Left ventricle myocardium inferior (tissue), 1 donor: ENCODE data around the gene CHD6. TPM values are rescaled to one million over a fixed set of nuclear protein-coding genes. Genes with fewer than 3 reads are reported as not detected.

Experiments
- DNase-seq: peaks from one replicate; pipeline ENCODE4 v3.0.0-alpha.2; 2020
- H3K27ac ChIP-seq: fragments of 200-600 bp; replicated peaks from 2 replicates; pipeline ENCODE4 v1.8.0; 2021
- H3K27me3 ChIP-seq: fragments of 200-600 bp; 2 replicates; pipeline ENCODE4 v1.8.0; 2021; ENCODE audit warnings: low read depth
- H3K36me3 ChIP-seq: fragments of 200-600 bp; 2 replicates; pipeline ENCODE4 v1.8.0; 2021
- H3K4me1 ChIP-seq: fragments of 200-600 bp; 2 replicates; pipeline ENCODE4 v1.8.0; 2021
- H3K4me3 ChIP-seq: fragments of 200-600 bp; 2 replicates; pipeline ENCODE4 v1.8.0; 2021; ENCODE audit warnings: mild to moderate bottlenecking, moderate library complexity
- H3K9me3 ChIP-seq: fragments of 200-600 bp; replicated peaks from 2 replicates; pipeline ENCODE4 v1.8.0; 2021
- CTCF ChIP-seq: fragments of 200-600 bp; IDR thresholded peaks from 2 replicates; pipeline ENCODE4 v1.8.0; 2021; ENCODE audit warnings: antibody characterized with exemption, mild to moderate bottlenecking, borderline replicate concordance
- intact Hi-C: fragments of 100-400 bp; cut with micrococcal nuclease; formaldehyde crosslinking; loops from one replicate; pipeline ENCODE4 v1.11.0; 2022
- total RNA-seq: library from RNA; stranded (reverse); fragmentation: NEBNext Ultra II Directional; extraction: Animal tissue kit (Norgen Biotek cat#: 25700); gene quantifications from one replicate; pipeline ENCODE4 v1.2.1, GENCODE V29; 2021
- donor health status: DM: no; HTN: yes; CAD: no; lungs with severe emphysema.

CHD6 gene
- total RNA-seq, 1 donor from 2014 or later, result 38.9 TPM

GRCh38 chr20:41394931-41395666, 223.1 kb downstream of the CHD6 start:
- Histone ChIP-seq H3K9me3 (no peaks in the 10 kb centered on the region), H3K4me3 (no peak overlapping the region), H3K4me1 (peaks cover 58% of the 10 kb centered on the region), H3K27me3 (no peaks in the 10 kb centered on the region), H3K27ac (peak overlapping the region; percentile 78), H3K36me3 (no peaks in the 10 kb centered on the region)
- peak; percentile 51 for DNase-seq
- TF ChIP-seq CTCF, result no peak
- intact Hi-C loops, result no loop called here

GRCh38 chr20:41394081-41394480, 224.1 kb downstream of the CHD6 start:
- no peak for TF ChIP-seq CTCF
- no peaks in the 10 kb centered on the region for H3K9me3 ChIP-seq
- no peaks in the 10 kb centered on the region for H3K27me3 ChIP-seq
- no peak for DNase-seq
- H3K4me3 ChIP-seq, result no peak overlapping the region
- peaks cover 58% of the 10 kb centered on the region for H3K4me1 ChIP-seq
- H3K36me3 ChIP-seq, result no peaks in the 10 kb centered on the region
- H3K27ac ChIP-seq, result peak overlapping the region; percentile 78
- intact Hi-C loops, result no loop called here

- Histone ChIP-seq H3K9me3 (no peaks in the 10 kb centered on the region), H3K4me1 (peaks cover 58% of the 10 kb centered on the region), H3K27ac (peak overlapping the region; percentile 78), H3K4me3 (no peak overlapping the region), H3K27me3 (no peaks in the 10 kb centered on the region), H3K36me3 (no peaks in the 10 kb centered on the region)
- no peak for DNase-seq
- TF ChIP-seq CTCF, result no peak
- intact Hi-C loops, result no loop called here
These were observed 224.5 kb downstream of the CHD6 start for GRCh38 chr20:41393705-41394066.

- no peak for TF ChIP-seq CTCF
- H3K4me1 ChIP-seq, result peaks cover 55% of the 10 kb centered on the region
These were observed 225.1 kb downstream of the CHD6 start for GRCh38 chr20:41392871-41393704.

GRCh38 chr20:41392295-41392694, 225.9 kb downstream of the CHD6 start:
- no peak overlapping the region for H3K4me3 ChIP-seq
- intact Hi-C loops, result no loop called here
- H3K9me3 ChIP-seq, result no peaks in the 10 kb centered on the region
- no peak for TF ChIP-seq CTCF
- H3K27me3 ChIP-seq, result no peaks in the 10 kb centered on the region
- H3K4me1 ChIP-seq, result peaks cover 57% of the 10 kb centered on the region
- no peak for DNase-seq
- peak overlapping the region; percentile 78 for H3K27ac ChIP-seq
- H3K36me3 ChIP-seq, result no peaks in the 10 kb centered on the region

More at GRCh38 chr20:41392871-41393704, 225.1 kb downstream of the CHD6 start:
- H3K27ac ChIP-seq, result peak overlapping the region; percentile 78
- H3K4me3 ChIP-seq, result no peak overlapping the region
- H3K27me3 ChIP-seq, result no peaks in the 10 kb centered on the region
- intact Hi-C loops, result no loop called here
- peak; percentile 82 for DNase-seq
- H3K36me3 ChIP-seq, result no peaks in the 10 kb centered on the region
- no peaks in the 10 kb centered on the region for H3K9me3 ChIP-seq
